ENCODE data around the gene KIF7.
"Not testable (repeated sequence)": the region's sequence is repeated elsewhere in the genome, so short reads cannot be mapped to it uniquely, and the experiment has no call there.

KIF7 gene

GRCh38 chr15:89615135-89615534 is 40.1 kb downstream of the KIF7 start:
- DNase-seq: no peak

- no peak for DNase-seq
Measured at GRCh38 chr15:89614164-89614563, 41.1 kb downstream of the KIF7 start.

DNA sequence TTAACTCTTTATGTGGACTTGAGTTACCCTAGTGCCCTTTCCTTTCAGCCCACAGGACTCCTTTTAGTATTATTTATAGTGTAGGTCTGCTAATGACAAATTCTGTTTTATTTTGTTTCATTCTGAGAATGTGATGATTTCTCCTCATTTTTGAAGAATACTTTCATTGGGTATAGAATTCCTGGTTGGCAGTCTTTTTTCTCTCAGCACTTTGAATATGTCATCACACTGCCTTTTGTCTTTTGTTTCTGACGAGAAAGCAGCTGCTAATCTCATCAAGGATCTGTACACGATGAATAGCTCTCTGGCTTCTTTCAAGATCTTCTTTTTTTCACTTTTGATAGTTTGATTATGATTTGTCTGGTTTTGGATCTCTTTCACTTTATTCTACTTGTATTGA is 42.2 kb downstream of the KIF7 start:
- no peak for DNase-seq

DNA sequence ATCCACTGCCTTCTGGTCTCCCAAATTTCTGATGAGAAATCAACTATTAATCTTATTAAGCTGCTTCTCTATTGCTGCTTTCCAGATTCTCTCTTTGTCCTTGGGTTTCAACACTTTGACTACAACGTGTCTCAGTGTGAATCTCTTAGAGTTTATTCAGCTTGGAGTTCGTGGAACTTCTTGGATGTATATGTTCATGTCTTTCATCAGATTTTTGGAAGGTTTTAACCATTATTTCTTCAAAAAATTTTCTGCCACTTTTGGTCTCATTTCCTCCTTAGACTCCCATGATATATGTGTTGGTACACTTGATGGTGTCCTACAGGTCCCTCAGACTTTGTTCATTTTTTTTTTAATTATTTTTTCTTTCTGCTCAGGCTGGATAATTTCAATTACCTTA is 44.0 kb downstream of the KIF7 start:
- no peak for DNase-seq

GRCh38 chr15:89599021-89599420 is 56.2 kb downstream of the KIF7 start:
- no peak for DNase-seq

DNA sequence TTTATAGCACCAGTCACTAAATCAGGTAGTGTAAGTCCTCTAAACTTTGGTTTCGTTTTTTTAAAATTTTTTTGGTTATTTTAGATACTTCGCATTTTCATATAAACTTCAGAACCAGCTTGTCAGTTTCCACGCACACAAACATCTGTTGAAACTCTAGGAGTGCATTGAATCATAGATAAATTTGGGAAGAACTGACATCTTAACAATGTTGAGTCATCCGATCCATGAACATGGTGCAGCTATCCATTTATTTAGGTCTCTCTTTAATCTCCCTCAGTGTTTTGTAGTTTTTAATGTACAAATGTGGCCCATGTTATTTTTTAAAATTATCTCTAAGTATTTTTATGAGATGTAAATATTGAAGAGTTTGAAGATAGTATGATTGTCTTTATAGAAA is 62.2 kb downstream of the KIF7 start:
- no peak for DNase-seq

- DNase-seq: no peak
Measured at GRCh38 chr15:89591834-89592233, 63.4 kb downstream of the KIF7 start.

- DNase-seq: peak; percentile 63
Measured at GRCh38 chr15:89587955-89588354, 67.3 kb downstream of the KIF7 start.

- DNase-seq: no peak
Measured at GRCh38 chr15:89586651-89587050, 68.6 kb downstream of the KIF7 start.

DNA sequence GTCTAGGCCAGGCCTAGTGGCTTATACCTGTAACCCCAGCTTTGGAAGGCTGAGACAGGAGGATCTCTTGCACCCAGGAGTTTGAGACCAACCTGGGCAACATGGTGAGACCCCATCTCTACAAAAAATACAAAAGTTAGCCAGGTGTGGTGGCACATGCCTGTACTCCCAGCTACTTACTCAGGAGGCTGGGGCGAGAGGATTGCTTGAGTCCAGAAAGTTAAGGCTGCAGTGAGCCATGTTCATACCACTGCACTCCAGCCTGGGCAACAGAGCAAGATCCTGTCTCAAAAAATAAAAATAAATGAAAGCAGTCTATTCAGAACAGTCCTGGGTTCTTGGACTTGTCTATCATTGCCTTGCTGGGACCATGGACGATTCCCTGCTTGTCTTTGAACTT is 74.5 kb downstream of the KIF7 start:
- not testable (repeated sequence) for DNase-seq

DNA sequence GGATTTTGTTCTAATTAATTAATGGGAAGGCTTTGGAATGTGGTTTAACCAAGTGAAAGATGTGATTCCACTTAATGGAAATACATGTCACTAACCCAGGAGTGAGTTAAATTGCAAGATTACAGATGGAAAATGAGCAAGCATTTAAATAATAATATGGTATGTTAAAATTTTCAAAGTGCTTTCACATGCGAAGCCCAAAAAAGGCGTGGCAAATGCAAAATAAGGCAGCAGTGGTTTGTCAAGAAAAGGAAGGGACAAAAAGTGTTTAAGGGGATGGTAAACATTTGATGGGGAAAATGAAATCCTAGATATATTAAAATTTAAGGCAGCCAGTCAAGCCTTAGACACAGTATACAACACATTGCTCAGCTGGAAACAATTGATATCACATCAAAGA is 77.1 kb downstream of the KIF7 start:
- no peak for DNase-seq
